GM19043 (cell line): ENCODE measurements around the gene PAQR7.
"Not testable (repeated sequence)": the region's sequence is repeated elsewhere in the genome, so short reads cannot be mapped to it uniquely, and the experiment has no call there.

Source experiments
- ATAC-seq: cut with Tn5 transposase; IDR thresholded peaks from one replicate; pipeline ENCODE4 v1.9.1; 2021; ENCODE audit warnings: low read depth; ENCODE audit not compliant: unreplicated experiment

The PAQR7 gene

GRCh38 chr1:25858494-25858893 lies 17.0 kb downstream of the PAQR7 start:
- ATAC-seq, result no peak

DNA sequence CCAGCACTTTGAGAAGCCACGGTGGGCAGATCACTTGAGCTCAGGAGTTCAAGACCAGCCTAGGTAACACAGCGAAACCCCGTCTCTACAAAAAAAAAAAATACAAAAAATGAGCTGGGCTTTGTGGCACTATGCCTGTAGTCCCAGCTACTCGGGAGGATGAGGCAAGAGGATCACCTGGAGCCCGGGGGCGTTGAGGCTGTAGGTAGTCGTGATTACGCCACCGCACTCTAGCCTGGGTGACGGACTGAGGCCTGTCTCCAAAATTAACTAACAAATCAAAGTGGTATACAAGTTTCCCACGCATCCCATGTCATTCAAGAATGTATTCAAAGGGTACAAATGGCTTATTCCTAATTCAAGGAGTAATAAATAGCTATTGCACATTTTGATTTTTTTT lies 18.7 kb downstream of the PAQR7 start:
- ATAC-seq, result no peak

DNA sequence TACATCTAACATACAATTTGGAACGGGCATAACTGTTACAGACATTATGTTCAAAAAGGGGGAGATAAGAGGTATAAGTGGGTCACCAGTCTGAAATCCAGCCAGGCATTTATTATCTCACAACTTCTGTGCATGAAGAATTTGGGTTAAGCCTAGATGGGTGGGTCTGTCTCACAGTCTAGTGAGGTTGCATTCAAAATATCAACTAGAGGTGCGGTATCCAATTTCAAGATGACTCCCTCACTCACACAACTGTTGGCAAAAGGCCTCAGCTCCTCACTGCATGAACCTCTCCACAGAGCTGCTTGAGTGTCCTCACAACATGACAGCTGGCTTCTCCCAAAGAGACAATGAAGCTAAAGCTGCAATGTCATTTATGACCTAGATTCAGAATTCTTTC lies 21.0 kb downstream of the PAQR7 start:
- ATAC-seq, result no peak

GRCh38 chr1:25848531-25848930 lies 27.0 kb downstream of the PAQR7 start:
- no peak for ATAC-seq

GRCh38 chr1:25847929-25848328 lies 27.6 kb downstream of the PAQR7 start:
- no peak for ATAC-seq

- no peak for ATAC-seq
Observed at GRCh38 chr1:25845664-25846063, 29.8 kb downstream of the PAQR7 start.

DNA sequence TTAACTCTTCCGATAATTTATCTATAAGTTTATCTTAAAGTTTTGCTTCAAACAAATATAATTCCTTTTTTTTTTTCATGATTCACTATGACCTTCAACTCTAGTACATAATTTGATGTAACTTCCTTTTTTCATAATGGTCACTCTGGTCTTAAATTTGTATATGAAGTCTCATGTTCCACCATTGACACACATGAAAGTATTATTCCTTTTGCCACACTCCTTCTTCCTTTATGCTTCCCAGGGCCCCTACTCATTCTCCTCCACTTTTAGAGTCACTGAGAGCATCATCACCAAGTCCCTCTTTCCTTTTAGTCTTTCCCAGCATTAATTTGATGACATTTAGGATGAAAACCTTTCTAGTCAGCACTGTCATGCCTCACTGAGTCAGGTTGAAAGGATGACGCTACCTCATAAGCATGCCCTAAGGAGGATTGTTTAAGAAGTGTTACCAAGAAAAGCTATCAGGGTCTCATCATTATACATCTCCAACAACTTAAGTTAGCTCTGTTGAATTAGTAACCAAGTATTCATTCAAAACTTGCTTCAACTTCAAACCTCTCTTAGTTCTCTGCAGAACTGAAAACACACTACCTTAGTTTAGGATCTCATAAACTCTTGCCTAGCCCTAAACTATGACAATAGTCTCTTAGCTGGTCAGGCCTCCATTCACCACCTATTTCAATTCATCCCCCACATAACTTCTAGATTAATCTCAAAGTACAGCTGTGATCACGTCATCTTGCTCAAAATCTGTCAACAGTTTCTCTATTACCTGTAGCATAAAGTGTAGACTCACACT lies 30.8 kb downstream of the PAQR7 start:
- ATAC-seq, result no peak

GRCh38 chr1:25843483-25843882 lies 32.0 kb downstream of the PAQR7 start:
- no peak for ATAC-seq

GRCh38 chr1:25839808-25840207 lies 35.7 kb downstream of the PAQR7 start:
- not testable (repeated sequence) for ATAC-seq

GRCh38 chr1:25837262-25837875 lies 38.1 kb downstream of the PAQR7 start:
- no peak for ATAC-seq

DNA sequence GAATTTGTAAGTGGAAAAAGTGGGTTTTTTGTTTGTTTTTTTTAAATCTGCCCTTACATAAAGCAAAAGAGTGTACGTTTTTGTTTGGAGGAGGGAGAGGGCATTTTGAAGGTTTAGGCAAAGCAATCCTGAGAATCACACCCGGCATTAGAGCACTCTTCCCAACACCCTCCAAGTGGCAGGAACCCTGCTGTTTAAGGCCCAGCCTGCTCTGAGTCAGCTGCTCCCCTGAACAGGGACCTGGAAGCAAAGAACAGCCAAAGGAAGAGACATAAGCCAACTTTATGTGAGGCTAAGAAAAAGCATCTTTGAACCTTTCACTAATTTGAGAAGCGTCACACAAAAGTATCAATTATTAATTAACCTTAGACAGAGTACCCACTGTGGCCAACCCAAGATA lies 38.8 kb downstream of the PAQR7 start:
- ATAC-seq, result no peak

DNA sequence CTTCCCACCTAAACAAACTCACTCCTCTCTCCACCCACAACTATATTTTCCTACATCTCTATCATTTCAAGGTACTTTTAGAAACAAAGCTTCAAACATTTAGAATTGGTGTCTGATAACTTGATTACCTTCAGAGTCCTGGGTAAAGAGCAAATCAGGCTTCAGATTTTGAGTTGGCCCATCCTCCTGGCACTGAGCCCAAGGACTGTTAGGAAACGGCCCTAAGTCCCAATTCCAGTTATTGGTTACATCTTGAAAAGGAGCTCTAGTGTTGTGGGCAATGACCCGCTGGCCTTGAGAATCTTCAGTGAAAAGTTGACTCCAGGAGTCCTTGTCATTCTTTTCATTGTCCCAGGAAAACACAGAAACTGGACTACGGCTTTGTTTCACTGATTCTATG lies 40.6 kb downstream of the PAQR7 start:
- no peak for ATAC-seq

DNA sequence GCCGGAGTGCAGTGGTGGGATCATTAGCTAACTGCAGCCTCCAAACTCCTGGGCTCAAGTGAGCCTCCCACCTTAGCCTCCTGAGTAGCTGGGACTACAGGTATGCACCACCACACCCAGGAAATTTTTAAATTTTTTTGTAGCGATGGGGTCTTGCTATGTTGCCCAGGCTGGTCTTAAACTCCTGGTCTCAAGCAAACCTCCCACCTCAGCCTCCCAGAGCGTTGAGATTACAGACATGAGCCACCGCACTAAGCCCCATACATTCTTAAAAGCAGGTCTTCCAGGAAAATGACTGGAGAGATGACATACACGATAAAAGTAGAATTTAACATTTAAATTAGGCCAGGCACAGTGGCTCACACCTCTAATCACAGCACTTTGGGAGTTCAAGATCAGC lies 42.4 kb downstream of the PAQR7 start:
- no peak for ATAC-seq

GRCh38 chr1:25832336-25833037 lies 43.0 kb downstream of the PAQR7 start:
- ATAC-seq, result no peak

DNA sequence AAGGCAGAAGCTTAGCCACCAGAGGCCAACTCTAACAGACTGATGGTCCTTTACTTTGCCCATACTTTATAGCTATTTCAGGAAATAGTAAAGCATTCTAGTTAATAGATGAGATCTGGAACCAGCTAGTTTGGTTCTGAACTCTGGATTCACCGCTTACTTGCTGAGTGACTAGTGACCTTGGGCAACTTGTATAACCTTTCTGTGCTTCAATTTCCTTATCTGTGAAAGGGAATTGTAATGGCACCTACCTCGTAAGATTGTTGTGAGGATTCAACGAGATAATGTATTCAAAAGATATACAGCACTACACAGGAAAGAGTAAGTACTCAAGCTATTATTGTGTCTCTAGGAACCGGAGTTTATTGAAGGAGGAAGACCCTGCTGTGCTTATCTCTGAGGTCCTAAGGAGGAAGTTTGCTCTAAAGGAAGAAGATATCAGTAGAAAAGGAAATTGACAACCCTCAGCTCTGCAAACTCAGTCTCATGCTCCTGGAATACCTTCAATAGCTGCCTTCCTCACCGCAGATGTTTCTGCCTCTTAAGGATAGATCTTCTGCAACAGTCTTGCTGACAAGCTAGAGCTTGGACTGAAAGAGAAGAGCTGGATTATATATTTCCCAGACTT lies 43.8 kb downstream of the PAQR7 start:
- no peak for ATAC-seq

- no peak for ATAC-seq
Observed at GRCh38 chr1:25829046-25829445, 46.5 kb downstream of the PAQR7 start.

DNA sequence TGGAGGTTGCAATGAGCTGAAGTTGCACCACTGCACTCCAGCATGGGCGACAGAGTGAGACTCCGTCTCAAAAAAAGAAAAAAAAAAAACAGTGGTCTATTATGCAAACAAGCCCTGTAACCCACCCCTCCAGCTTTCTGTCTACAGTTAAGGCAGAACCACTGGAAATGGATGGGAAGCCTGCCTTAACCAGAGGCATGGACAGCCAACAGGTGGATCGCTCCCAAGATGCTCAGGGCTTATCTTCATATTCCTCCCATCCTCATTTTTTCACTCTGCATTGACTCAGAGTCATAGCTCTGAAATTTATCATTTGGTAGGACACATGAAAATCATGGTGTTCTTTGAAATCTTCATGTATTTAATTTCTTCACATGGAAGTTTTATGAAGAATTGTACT lies 47.0 kb downstream of the PAQR7 start:
- ATAC-seq, result no peak

DNA sequence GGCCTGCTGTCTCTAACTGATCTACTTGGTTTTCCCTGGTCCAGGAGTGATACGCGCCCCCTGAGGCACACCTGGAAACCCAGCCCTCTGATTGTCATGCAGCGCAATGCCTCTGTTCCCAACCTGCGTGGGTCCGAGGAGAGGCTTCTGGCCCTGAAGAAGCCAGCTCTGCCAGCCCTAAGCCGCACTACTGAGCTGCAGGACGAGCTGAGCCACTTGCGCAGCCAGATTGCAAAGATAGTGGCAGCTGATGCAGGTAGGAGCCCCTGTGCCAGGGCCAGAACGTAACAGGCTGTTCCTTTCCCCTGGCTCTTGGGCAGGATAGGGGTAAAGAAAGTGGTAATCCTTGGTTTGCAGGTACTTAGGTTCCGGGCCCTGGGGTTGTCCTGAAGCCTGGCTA lies 48.9 kb downstream of the PAQR7 start:
- no peak for ATAC-seq

GRCh38 chr1:25825605-25826004 lies 49.9 kb downstream of the PAQR7 start:
- no peak for ATAC-seq

GRCh38 chr1:25821630-25822091 lies 53.8 kb downstream of the PAQR7 start:
- no peak for ATAC-seq

- no peak for ATAC-seq
Observed at GRCh38 chr1:25821112-25821476, 54.4 kb downstream of the PAQR7 start.
